ENCODE results near the gene COQ8A.
A peak's percentile ranks its signal among the peaks of the same experiment; 100 is the strongest.

COQ8A gene

GRCh38 chr1:226942392-226942791 is 2.3 kb downstream of the COQ8A start:
- Mint-ChIP-seq H3K4me1 (ENCODE audit: low read depth) (peaks cover 69% of the 10 kb centered on the region), H3K27me3 (no peaks in the 10 kb centered on the region), H3K9me3 (ENCODE audit: low read depth) (no peaks in the 10 kb centered on the region), H3K36me3 (no peaks in the 10 kb centered on the region), H3K27ac (no peak overlapping the region), H3K4me3 (peak overlapping the region; percentile 91)

GRCh38 chr1:226943156-226943555 is 3.1 kb downstream of the COQ8A start:
- Mint-ChIP-seq H3K9me3 (ENCODE audit: low read depth) (no peaks in the 10 kb centered on the region), H3K4me1 (ENCODE audit: low read depth) (peaks cover 69% of the 10 kb centered on the region), H3K27me3 (no peaks in the 10 kb centered on the region), H3K27ac (peak overlapping the region; percentile 58), H3K36me3 (peaks cover 1% of the 10 kb centered on the region), H3K4me3 (peak overlapping the region; percentile 7)

GRCh38 chr1:226943927-226944326 is 3.8 kb downstream of the COQ8A start:
- Mint-ChIP-seq H3K27me3 (no peaks in the 10 kb centered on the region), H3K27ac (no peak overlapping the region), H3K36me3 (peaks cover 7% of the 10 kb centered on the region), H3K9me3 (ENCODE audit: low read depth) (no peaks in the 10 kb centered on the region), H3K4me3 (no peak overlapping the region), H3K4me1 (ENCODE audit: low read depth) (peaks cover 68% of the 10 kb centered on the region)

- Mint-ChIP-seq H3K4me3 (peak overlapping the region; percentile 5), H3K36me3 (peaks cover 7% of the 10 kb centered on the region), H3K4me1 (ENCODE audit: low read depth) (peaks cover 73% of the 10 kb centered on the region), H3K9me3 (ENCODE audit: low read depth) (no peaks in the 10 kb centered on the region), H3K27me3 (no peaks in the 10 kb centered on the region), H3K27ac (no peak overlapping the region)
These were observed 5.2 kb downstream of the COQ8A start for GRCh38 chr1:226945106-226945857.

- H3K4me1 Mint-ChIP-seq (ENCODE audit: low read depth): peaks cover 71% of the 10 kb centered on the region
- no peak overlapping the region for H3K27ac Mint-ChIP-seq
- H3K36me3 Mint-ChIP-seq: peaks cover 7% of the 10 kb centered on the region
- H3K9me3 Mint-ChIP-seq (ENCODE audit: low read depth): no peaks in the 10 kb centered on the region
- H3K27me3 Mint-ChIP-seq: no peaks in the 10 kb centered on the region
- no peak overlapping the region for H3K4me3 Mint-ChIP-seq
These were observed 5.8 kb downstream of the COQ8A start for GRCh38 chr1:226945858-226946245.

- H3K36me3 Mint-ChIP-seq: peaks cover 9% of the 10 kb centered on the region
- H3K27me3 Mint-ChIP-seq: no peaks in the 10 kb centered on the region
- no peaks in the 10 kb centered on the region for H3K9me3 Mint-ChIP-seq (ENCODE audit: low read depth)
- H3K4me1 Mint-ChIP-seq (ENCODE audit: low read depth): peaks cover 70% of the 10 kb centered on the region
- no peak overlapping the region for H3K27ac Mint-ChIP-seq
- no peak overlapping the region for H3K4me3 Mint-ChIP-seq
These were observed 6.2 kb downstream of the COQ8A start for GRCh38 chr1:226946285-226946684.

- Mint-ChIP-seq H3K4me1 (ENCODE audit: low read depth) (peaks cover 71% of the 10 kb centered on the region), H3K27ac (no peak overlapping the region), H3K27me3 (no peaks in the 10 kb centered on the region), H3K4me3 (no peak overlapping the region), H3K36me3 (peaks cover 9% of the 10 kb centered on the region), H3K9me3 (ENCODE audit: low read depth) (no peaks in the 10 kb centered on the region)
These were observed 6.7 kb downstream of the COQ8A start for GRCh38 chr1:226946841-226947240.

GRCh38 chr1:226948051-226948450 is 8.0 kb downstream of the COQ8A start:
- Mint-ChIP-seq H3K27me3 (no peaks in the 10 kb centered on the region), H3K4me1 (ENCODE audit: low read depth) (peaks cover 64% of the 10 kb centered on the region), H3K36me3 (peaks cover 9% of the 10 kb centered on the region), H3K4me3 (no peak overlapping the region), H3K27ac (peak overlapping the region; percentile 5), H3K9me3 (ENCODE audit: low read depth) (no peaks in the 10 kb centered on the region)

- Mint-ChIP-seq H3K27me3 (no peaks in the 10 kb centered on the region), H3K4me3 (no peak overlapping the region), H3K9me3 (ENCODE audit: low read depth) (no peaks in the 10 kb centered on the region), H3K27ac (peak overlapping the region; percentile 5), H3K36me3 (peaks cover 9% of the 10 kb centered on the region), H3K4me1 (ENCODE audit: low read depth) (peaks cover 63% of the 10 kb centered on the region)
These were observed 8.4 kb downstream of the COQ8A start for GRCh38 chr1:226948480-226948879.

- Mint-ChIP-seq H3K27ac (no peak overlapping the region), H3K4me1 (ENCODE audit: low read depth) (peaks cover 60% of the 10 kb centered on the region), H3K4me3 (no peak overlapping the region)
These were observed 8.9 kb downstream of the COQ8A start for GRCh38 chr1:226948996-226949395.

GRCh38 chr1:226949401-226949800 is 9.3 kb downstream of the COQ8A start:
- peaks cover 57% of the 10 kb centered on the region for H3K4me1 Mint-ChIP-seq (ENCODE audit: low read depth)
- H3K9me3 Mint-ChIP-seq (ENCODE audit: low read depth): no peaks in the 10 kb centered on the region
- H3K4me3 Mint-ChIP-seq: no peak overlapping the region

More at GRCh38 chr1:226948996-226949395, 8.9 kb downstream of the COQ8A start:
- Mint-ChIP-seq H3K27me3 (no peaks in the 10 kb centered on the region), H3K9me3 (ENCODE audit: low read depth) (no peaks in the 10 kb centered on the region), H3K36me3 (peaks cover 9% of the 10 kb centered on the region)

GRCh38 chr1:226950316-226950715 is 10.2 kb downstream of the COQ8A start:
- no peaks in the 10 kb centered on the region for H3K27me3 Mint-ChIP-seq
- H3K27ac Mint-ChIP-seq: no peak overlapping the region
- H3K4me3 Mint-ChIP-seq: no peak overlapping the region
- H3K4me1 Mint-ChIP-seq (ENCODE audit: low read depth): peaks cover 56% of the 10 kb centered on the region
- H3K36me3 Mint-ChIP-seq: peaks cover 12% of the 10 kb centered on the region
- H3K9me3 Mint-ChIP-seq (ENCODE audit: low read depth): no peaks in the 10 kb centered on the region

More at GRCh38 chr1:226949401-226949800, 9.3 kb downstream of the COQ8A start:
- H3K27me3 Mint-ChIP-seq: no peaks in the 10 kb centered on the region
- H3K36me3 Mint-ChIP-seq: peaks cover 9% of the 10 kb centered on the region
- no peak overlapping the region for H3K27ac Mint-ChIP-seq

- Mint-ChIP-seq H3K4me3 (no peak overlapping the region), H3K27ac (peak overlapping the region; percentile 81), H3K27me3 (no peaks in the 10 kb centered on the region), H3K36me3 (peaks cover 12% of the 10 kb centered on the region), H3K4me1 (ENCODE audit: low read depth) (peaks cover 54% of the 10 kb centered on the region), H3K9me3 (ENCODE audit: low read depth) (no peaks in the 10 kb centered on the region)
These were observed 10.8 kb downstream of the COQ8A start for GRCh38 chr1:226950871-226951270.

- H3K27ac Mint-ChIP-seq: no peak overlapping the region
- H3K27me3 Mint-ChIP-seq: no peaks in the 10 kb centered on the region
- H3K4me1 Mint-ChIP-seq (ENCODE audit: low read depth): peaks cover 48% of the 10 kb centered on the region
These were observed 11.4 kb downstream of the COQ8A start for GRCh38 chr1:226951286-226952117.

GRCh38 chr1:226952118-226952441 is 12.0 kb downstream of the COQ8A start:
- Mint-ChIP-seq H3K4me1 (ENCODE audit: low read depth) (peaks cover 44% of the 10 kb centered on the region), H3K27ac (no peak overlapping the region)

More at GRCh38 chr1:226951286-226952117, 11.4 kb downstream of the COQ8A start:
- Mint-ChIP-seq H3K9me3 (ENCODE audit: low read depth) (no peaks in the 10 kb centered on the region), H3K36me3 (peaks cover 12% of the 10 kb centered on the region), H3K4me3 (no peak overlapping the region)

More at GRCh38 chr1:226952118-226952441, 12.0 kb downstream of the COQ8A start:
- H3K9me3 Mint-ChIP-seq (ENCODE audit: low read depth): no peaks in the 10 kb centered on the region
- peaks cover 12% of the 10 kb centered on the region for H3K36me3 Mint-ChIP-seq
- H3K4me3 Mint-ChIP-seq: no peak overlapping the region
- H3K27me3 Mint-ChIP-seq: no peaks in the 10 kb centered on the region
